Urinary bladder (tissue), 4 donors: ENCODE measurements around the gene CTIF. TPM values are rescaled to one million over a fixed set of nuclear protein-coding genes. Genes with fewer than 3 reads are reported as not detected.

Source experiments
- DNase-seq: peaks from one replicate; pipeline ENCODE4 v3.0.0-alpha.2; 2015; ENCODE audit errors: extremely low spot score
- H3K27ac ChIP-seq: one replicate; pipeline ENCODE4 v1.5.1; 2013; ENCODE audit warnings: low read depth, mild to moderate bottlenecking, moderate library complexity
- H3K36me3 ChIP-seq: one replicate; pipeline ENCODE4 v1.6.1; 2013; ENCODE audit warnings: mild to moderate bottlenecking, moderate library complexity; ENCODE audit not compliant: insufficient read depth
- H3K4me1 ChIP-seq: one replicate; pipeline ENCODE4 v1.6.1; 2013; ENCODE audit warnings: mild to moderate bottlenecking, moderate library complexity; ENCODE audit not compliant: insufficient read depth
- H3K4me3 ChIP-seq: one replicate; pipeline ENCODE4 v1.5.1; 2013; ENCODE audit warnings: low read depth, low read length
- WGBS: extraction: QIAGEN DNeasy Blood & Tissue Kit; methylation state at CpG from one replicate; pipeline ENCODE4 v1.1.7; 2013; 5-methylcytosine and 5-hydroxymethylcytosine counted together
- polyA plus RNA-seq: library from polyadenylated mRNA; stranded (reverse); fragments of 200-250 nt; gene quantifications from one replicate; pipeline ENCODE4 v1.2.3, GENCODE V29; 2013
- total RNA-seq: library from RNA; depleted of rRNA; stranded (reverse); fragments of >200 nt; gene quantifications from one replicate; pipeline ENCODE4 v1.2.3, GENCODE V29; 2014
- donor health status: healthy with polysubstance abuse.
- donor health status: healthy.

CTIF gene
- total and polyA plus RNA-seq, 2 donors, result 26.6 to 50.3 TPM

GRCh38 chr18:48889981-48890762 lies 351.3 kb downstream of the CTIF start:
- Histone ChIP-seq H3K4me3 (no peak overlapping the region), H3K27ac (no peak overlapping the region), H3K36me3 (no peaks in the 10 kb centered on the region), H3K4me1 (no peaks in the 10 kb centered on the region)
- DNase-seq, result no peak
- WGBS, result 96% methylated on average over 13 of the region's 13 CpGs

GRCh38 chr18:48891721-48892120 lies 352.9 kb downstream of the CTIF start:
- Histone ChIP-seq H3K4me1 (no peaks in the 10 kb centered on the region), H3K36me3 (no peaks in the 10 kb centered on the region), H3K27ac (no peak overlapping the region), H3K4me3 (no peak overlapping the region)
- no peak for DNase-seq
- WGBS, result 96% methylated on average over 4 of the region's 4 CpGs

DNA sequence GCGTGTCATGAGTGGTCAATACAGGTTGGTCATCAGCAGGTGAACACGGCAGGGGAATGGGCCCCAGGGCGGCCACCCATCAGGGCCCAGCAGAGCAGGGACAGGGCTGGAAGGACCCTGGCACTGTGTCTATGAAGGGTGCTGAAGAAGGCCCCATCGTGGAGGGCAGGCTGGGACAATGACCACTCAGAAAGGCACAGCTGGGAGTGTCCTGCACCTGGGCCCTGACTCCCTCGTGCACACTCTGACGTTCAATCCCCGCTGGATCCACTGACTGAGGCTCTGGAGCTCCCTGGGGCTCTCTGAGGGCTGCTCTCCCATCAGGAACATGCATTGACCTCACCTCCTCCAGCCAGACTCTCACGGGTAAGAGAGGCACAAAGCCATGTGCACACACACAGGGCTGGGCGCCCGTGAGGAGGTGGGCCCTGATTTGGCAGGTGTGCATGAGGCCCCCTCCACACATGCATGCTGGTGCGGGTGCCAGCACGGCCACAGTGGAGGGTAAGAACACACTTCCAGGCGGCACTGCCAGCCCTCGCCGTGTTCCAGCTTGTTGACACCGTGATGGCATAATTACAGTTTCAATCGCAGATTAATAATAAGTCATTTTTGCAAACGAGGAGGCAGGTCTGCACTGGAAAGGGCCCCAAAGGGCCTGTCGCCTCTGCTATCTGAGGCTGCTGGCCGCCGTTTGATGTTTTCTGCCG lies 353.5 kb downstream of the CTIF start:
- no peak for DNase-seq
- Histone ChIP-seq H3K27ac (no peak overlapping the region), H3K4me3 (no peak overlapping the region), H3K4me1 (no peaks in the 10 kb centered on the region), H3K36me3 (no peaks in the 10 kb centered on the region)
- WGBS, result 85% methylated on average over 22 of the region's 22 CpGs

GRCh38 chr18:48893061-48893607 lies 354.3 kb downstream of the CTIF start:
- no peak overlapping the region for H3K27ac ChIP-seq
- no peak overlapping the region for H3K4me3 ChIP-seq
- H3K36me3 ChIP-seq, result no peaks in the 10 kb centered on the region
- DNase-seq, result no peak
- WGBS, result 69% methylated on average over 14 of the region's 14 CpGs
- no peaks in the 10 kb centered on the region for H3K4me1 ChIP-seq

GRCh38 chr18:48893608-48894600 lies 355.1 kb downstream of the CTIF start:
- Histone ChIP-seq H3K4me1 (no peaks in the 10 kb centered on the region), H3K4me3 (no peak overlapping the region), H3K36me3 (no peaks in the 10 kb centered on the region), H3K27ac (no peak overlapping the region)
- no peak for DNase-seq
- 79% methylated on average over 25 of the region's 25 CpGs for WGBS

DNA sequence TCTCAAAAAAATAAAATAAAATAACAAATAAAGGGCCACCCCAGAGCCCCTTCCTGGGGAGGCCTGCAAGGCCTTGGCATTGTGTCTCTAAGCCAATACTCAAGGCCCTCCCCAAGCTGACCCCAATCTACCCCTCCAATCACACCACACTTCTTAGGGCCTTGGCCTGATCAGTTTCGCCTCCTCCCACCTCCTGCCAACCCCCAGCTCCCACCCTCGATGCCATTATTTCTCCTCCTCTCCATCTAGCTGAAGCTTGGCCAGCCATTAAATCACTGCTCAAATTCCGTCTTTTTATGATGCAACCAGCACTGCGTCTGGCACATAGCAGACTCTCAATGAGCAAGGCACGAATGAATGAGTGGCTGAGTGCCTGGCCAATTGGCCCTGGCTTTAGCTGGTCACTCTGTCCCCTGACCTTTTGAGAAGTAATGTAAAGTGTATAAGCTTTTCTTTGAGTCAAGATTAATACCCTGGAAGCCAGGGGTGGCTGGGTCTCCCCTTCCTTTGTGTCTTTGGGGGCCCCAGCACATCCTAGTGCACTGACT lies 356.0 kb downstream of the CTIF start:
- Histone ChIP-seq H3K36me3 (no peaks in the 10 kb centered on the region), H3K4me1 (no peaks in the 10 kb centered on the region), H3K27ac (no peak overlapping the region), H3K4me3 (no peak overlapping the region)
- no peak for DNase-seq
- 66% methylated on average over 5 of the region's 5 CpGs for WGBS

DNA sequence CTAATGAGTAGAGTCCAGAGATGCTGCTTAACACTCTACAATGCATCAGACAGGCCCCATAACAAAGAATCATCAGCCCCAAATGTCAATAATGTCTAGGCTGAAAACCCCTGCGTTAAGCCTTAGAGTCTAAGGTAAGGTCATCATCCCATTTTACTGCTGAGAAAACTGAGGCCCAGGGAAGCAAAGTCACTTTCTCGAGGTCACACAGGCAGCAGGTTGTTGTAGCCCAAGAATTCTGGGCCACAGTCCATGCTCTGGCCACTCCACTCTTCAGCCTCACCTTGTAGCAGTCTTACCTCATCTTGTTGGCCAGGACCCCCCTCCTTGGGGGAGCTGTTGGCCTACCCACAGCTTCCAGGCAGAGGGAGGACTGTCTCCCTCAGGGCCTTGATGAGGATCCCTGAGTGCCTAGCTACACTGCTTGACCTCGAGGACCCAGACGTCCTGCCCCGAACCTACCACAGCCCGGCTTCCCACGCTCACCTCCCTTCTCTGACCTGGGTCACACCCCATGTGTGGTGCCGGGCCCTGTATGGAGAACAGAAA lies 357.6 kb downstream of the CTIF start:
- Histone ChIP-seq H3K36me3 (no peaks in the 10 kb centered on the region), H3K4me1 (no peaks in the 10 kb centered on the region), H3K4me3 (no peak overlapping the region), H3K27ac (no peak overlapping the region)
- WGBS, result 85% methylated on average over 8 of the region's 8 CpGs
- no peak for DNase-seq

DNA sequence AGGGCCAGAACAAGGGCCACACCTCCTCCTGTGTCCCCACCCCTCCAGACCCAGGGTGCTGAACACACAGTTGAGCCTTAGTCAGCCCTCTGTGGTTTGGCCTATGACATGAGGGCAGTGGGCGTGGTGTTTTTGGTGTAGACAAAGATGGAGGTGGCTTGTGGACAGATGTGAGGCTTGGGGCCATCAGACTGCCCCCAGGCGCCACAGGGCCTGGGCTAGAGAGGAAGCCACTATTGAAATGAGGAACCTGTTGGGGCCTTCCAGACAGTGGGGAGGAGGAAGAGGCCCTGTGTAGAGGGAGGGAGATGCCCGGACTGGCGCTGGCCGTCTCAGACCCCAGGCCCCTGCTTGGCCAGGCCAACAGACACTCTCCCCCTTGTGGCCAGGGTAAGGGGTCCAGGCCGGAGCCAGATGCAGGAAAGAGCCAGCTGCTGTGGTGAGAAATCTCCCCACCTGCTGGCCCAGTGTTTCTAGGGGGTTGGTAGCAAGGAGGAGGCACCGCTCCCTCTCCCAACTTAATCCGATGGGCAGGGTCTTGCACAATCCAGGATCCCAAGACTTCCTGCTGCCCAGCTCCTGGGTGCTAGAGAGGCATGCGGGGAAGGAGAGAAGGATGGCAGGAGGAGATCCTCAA lies 358.2 kb downstream of the CTIF start:
- no peak for DNase-seq
- H3K27ac ChIP-seq, result no peak overlapping the region
- no peaks in the 10 kb centered on the region for H3K36me3 ChIP-seq
- no peaks in the 10 kb centered on the region for H3K4me1 ChIP-seq
- WGBS, result 84% methylated on average over 9 of the region's 9 CpGs
- no peak overlapping the region for H3K4me3 ChIP-seq

GRCh38 chr18:48897531-48897930 lies 358.7 kb downstream of the CTIF start:
- no peak overlapping the region for H3K27ac ChIP-seq
- H3K36me3 ChIP-seq, result no peaks in the 10 kb centered on the region
- DNase-seq, result no peak
- H3K4me3 ChIP-seq, result no peak overlapping the region
- H3K4me1 ChIP-seq, result no peaks in the 10 kb centered on the region
- 63% methylated on average over 5 of the region's 5 CpGs for WGBS

DNA sequence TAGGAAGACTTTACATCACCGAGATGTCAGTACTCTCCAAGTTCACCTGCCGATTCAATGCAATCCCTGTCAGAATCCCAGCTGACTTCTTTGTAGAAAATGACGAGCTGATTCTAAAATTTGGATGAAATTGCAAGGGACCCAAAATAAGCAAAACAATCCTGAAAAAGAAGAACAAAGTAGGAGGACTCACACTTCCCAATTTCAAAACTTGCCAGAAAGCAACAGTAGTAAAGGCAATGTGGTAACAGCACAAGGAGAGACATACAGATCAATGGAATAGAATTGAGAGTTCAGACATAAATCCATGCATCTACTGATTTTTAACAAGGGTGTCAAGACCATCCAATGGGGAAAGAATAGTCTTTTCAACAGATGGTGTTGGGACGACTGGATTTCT lies 359.7 kb downstream of the CTIF start:
- no peak overlapping the region for H3K27ac ChIP-seq
- no peaks in the 10 kb centered on the region for H3K36me3 ChIP-seq
- no peaks in the 10 kb centered on the region for H3K4me1 ChIP-seq
- no peak for DNase-seq
- H3K4me3 ChIP-seq, result no peak overlapping the region
- WGBS, result 89% methylated on average over 4 of the region's 4 CpGs

DNA sequence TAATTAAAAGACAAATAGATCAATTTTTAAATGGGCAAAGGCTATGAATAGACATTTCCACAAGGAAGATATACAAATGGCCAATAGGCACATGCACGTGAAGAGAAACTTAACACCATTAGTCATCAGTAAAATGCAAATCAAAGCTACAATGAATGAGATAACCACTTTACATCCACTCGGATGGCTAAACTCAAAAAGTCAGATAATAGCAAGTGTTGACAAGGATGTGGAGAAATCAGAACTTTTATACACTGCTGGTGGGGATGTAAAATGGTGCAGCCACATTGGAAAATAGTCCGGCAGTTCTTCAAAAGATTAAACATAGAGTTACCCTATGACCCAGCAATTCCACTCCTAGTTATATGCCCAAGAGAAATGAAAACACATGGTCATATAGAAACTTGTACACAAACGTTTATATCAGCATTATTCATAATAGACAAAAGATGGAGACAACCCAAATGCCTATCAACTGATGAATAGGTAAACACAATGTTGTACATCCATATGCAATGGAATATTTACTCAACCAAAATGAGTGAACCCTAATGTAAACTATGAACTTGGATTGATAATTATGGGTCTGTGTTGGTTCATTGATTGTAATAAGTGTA lies 360.8 kb downstream of the CTIF start:
- Histone ChIP-seq H3K36me3 (no peaks in the 10 kb centered on the region), H3K4me1 (no peaks in the 10 kb centered on the region)
- 85% methylated on average over 4 of the region's 4 CpGs for WGBS

DNA sequence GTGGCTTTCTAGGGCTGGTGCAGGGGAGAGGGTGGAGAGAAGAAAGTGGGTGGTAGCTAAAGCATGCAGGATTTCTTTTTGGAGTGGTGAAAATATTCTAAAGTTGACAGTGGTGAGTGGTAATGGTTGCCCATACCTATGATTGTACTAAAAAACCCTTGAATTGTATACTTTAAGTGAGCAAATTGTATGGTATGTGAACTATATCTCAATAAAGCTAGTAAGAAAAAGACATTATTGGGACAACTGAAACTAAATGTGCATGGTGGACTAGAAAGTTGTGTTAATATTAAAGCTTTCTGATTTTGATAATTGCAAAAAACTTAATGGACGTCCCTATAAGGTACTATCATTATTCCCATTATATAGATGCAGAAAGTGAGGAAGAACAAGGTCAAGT lies 361.6 kb downstream of the CTIF start:
- H3K36me3 ChIP-seq, result no peaks in the 10 kb centered on the region
- H3K4me1 ChIP-seq, result no peaks in the 10 kb centered on the region
- no peak overlapping the region for H3K27ac ChIP-seq
- 93% methylated on average over 1 of the region's 1 CpG for WGBS
- no peak overlapping the region for H3K4me3 ChIP-seq
- DNase-seq, result no peak

More for the DNA sequence above, 360.8 kb downstream of the CTIF start:
- DNase-seq, result no peak
- Histone ChIP-seq H3K27ac (no peak overlapping the region), H3K4me3 (no peak overlapping the region)
